GM19455 (cell line): ENCODE measurements around the gene ADGRG3.

Source experiments
- ATAC-seq: cut with Tn5 transposase; IDR thresholded peaks from one replicate; pipeline ENCODE4 v1.9.1; 2021; ENCODE audit not compliant: unreplicated experiment

Gene ADGRG3

GRCh38 chr16:57668263-57668571 lies at the start of gene ADGRG3:
Gene ADGRG3 (plus strand): TSS chr16:57668306. CDS start chr16:57668348, 42 bp downstream.
- no peak for ATAC-seq

- ATAC-seq: no peak
These were observed 48.9 kb upstream of the ADGRG3 start for GRCh38 chr16:57619133-57619605.

DNA sequence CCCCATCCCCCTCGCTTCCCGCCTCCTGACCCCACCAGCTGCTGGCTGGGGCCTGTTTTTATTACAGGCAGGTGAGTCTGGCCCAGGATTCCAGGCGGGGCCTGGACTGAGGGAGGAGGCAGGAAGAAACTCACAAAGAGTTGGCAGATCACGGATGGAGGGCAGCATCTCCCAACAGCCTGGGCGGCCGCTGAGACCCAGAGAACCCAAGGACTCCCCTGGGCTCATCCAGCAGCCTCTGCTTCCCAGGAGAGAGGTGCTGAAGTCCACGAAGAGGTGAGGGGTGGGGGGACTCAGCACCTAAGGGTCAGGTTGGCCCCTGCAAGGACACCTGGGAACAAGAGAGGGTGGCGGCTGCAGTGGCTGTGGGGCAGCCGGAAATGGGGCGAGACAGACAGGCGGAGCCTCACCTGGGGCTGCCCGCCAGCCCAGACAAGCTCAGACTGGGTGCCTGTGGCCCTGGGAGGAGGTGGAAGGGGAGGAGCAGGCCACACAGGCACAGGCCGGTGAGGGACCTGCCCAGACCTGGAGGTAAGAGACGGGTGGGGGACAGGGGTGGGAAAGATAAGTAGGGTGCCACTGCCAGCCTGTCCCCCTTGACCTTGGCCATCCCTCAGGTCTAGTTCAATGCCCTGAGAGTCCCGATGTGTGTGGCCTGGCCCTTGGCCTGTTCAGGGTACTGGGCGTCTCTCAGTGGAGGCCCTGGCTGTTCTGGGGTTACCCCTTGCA lies 48.3 kb upstream of the ADGRG3 start:
- ATAC-seq: no peak

- no peak for ATAC-seq
These were observed 47.5 kb upstream of the ADGRG3 start for GRCh38 chr16:57620335-57621231.

GRCh38 chr16:57621521-57622271 lies 46.4 kb upstream of the ADGRG3 start:
- no peak for ATAC-seq

- ATAC-seq: no peak
These were observed 45.5 kb upstream of the ADGRG3 start for GRCh38 chr16:57622361-57623250.

DNA sequence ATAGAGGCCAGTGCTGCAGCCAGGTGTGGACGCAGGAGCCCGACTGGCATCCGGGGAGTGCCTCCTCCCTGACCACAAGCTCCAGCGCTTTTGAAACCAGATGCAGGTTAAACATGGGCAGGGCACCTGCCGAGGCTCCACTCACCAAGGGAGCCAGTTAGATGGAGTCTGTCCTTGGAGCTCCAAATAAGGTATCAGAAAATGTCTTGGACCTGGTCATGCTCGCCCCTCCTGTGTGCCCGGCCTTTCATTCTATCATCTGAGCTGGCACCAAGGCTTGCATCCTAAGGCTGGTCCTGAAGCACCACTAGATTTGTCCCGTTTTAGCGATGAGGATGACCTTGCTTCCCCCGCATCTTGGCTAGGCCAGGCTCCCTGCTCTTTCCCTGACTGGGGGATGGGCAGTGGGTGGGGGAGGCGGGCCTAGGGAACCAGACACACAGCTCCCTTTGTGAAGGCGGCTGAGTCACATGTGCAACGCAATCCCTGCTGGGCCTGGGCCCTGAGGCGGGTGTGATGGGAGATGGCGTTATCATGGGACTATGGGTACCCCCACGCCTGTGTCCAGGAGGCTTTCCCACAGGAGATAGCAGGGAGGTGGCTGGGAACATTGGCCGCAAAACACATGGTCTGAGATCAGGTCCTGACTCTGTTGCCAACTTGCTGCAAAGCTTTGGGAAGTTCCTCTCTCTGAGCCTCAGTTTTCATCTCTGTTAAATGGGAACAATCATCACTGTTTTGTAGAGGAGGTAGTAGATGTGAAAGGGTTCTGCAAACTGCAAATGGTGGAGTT lies 44.7 kb upstream of the ADGRG3 start:
- no peak for ATAC-seq

DNA sequence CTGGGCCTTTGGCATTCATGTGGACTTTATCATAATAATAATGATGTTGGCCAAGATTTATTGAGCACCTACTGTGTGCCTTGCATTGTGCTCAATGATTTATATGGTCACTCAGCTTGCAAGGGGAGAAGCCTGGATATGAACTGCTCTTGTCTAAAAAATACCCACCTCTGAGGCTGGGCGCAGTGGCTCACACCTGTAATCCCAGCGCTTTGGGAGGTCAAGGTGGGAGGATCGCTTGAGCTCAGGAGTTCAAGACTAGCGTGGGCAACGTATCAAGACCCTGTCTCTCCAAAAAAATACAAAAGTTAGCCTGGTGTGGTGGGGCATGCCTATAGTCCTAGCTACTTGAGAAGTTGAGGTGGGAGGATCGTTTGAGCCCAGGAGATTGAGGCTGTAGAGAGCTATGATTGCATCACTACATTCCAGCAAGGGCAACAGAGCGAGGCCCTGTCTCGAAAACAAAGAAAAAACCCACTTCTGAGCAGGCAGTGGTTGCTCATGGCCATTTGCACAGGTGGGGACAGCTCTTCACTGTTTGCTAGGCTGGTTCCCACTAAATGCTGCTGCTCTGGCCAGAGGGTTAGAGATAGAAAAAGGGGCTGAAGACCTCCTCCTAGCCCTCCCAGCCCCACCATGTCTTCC lies 43.9 kb upstream of the ADGRG3 start:
- ATAC-seq: no peak

DNA sequence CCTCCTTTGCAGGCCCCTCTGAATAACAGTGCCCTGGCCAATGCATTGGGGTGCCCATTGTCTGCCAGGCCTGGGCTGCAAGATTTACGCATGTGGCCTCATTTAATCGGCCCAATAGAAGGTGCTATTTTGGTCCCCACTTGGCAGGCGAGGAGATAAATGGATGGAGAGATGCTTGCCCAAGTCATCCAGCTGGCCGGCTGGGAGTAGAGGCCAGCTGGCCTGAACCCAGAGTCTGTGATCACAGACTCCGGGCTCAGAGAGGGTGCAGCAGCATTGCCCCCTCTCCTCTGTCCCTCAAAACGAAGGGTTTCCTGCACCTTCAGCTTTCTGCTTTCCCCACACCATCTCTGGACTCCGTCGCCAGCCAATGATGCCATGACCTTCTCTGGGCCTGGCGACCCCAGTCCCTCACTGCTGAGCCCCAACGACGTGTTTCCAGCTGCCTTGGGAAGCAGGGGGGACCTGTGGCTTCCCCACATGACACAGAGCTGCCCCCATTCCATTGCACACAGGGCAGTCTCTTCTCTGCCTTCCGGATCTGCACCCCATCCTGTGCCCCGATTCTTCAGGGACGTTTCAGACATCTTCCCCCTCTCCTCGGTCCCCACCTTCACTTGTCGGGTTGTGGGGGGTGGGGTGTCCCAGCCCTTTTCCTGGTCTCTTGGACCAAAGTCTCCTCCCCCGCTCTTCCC lies 43.2 kb upstream of the ADGRG3 start:
- no peak for ATAC-seq

DNA sequence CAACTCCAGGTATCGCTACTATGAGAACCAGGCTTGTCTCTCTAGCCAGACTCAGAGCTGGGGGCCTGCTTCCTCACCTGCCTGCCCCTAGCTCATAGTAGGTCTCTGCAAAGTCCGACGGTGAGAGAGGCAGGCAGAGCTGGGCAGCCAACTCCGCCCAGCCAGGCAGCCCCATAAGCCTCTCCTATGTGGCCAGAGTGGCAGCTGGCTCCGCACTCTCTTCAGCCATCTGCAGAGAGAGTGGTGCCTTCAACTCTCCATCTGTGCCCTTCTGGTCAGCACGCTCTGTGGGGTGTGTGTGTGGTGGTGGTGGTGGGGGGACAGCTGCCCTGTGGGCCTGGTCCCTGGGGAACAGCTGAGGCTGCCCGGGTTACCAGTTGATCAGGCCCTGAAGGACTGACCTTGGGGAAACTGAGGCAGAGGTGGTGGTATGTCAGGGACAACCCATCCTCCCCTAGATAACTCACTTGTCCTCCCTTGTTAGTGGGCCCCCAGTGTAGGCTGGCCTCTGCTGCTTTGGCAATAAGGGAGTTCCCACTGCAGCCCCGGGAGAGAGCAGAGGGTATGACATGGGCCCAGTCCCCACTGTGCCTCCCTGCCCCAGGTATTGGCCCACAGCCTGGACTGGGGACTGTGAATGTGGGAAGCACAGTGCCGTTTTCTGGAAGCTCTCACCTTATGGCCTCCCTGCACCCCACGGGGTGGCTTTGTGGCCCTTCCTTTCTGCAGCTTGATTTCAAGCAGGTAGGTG lies 41.5 kb upstream of the ADGRG3 start:
- no peak for ATAC-seq

- ATAC-seq: no peak
These were observed 40.8 kb upstream of the ADGRG3 start for GRCh38 chr16:57627184-57627871.

GRCh38 chr16:57628008-57628781 lies 39.9 kb upstream of the ADGRG3 start, which contains the start of gene ADGRG1:
Gene ADGRG1 (plus strand): TSS chr16:57628630. CDS start chr16:57650288, 21,658 bp downstream.
- no peak for ATAC-seq

DNA sequence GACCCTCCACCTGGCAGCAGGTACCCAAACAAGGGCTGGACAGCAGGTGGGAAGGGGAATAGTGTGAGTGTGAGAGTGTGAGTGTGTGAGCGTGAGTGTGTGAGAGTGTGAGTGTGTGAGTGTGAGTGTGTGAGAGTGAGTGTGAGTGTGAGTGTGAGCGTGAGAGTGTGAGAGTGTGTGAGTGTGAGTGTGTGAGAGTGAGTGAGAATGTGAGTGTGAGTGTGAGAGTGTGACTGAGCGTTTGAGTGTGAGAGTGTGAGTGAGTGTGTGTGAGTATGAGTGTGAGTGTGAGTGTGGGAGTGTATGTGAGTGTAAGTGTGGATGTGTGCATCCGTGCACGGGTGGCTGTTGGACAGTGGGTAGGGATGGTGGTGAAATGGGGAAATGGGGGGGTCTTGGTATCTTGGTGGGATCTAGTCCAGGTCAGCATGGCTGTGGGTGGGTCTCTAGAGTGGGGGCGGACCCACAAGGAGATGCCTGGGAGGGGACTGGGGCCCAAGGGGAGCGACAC lies 39.3 kb upstream of the ADGRG3 start:
- ATAC-seq: no peak

GRCh38 chr16:57629516-57630406 lies 38.3 kb upstream of the ADGRG3 start:
- no peak for ATAC-seq

DNA sequence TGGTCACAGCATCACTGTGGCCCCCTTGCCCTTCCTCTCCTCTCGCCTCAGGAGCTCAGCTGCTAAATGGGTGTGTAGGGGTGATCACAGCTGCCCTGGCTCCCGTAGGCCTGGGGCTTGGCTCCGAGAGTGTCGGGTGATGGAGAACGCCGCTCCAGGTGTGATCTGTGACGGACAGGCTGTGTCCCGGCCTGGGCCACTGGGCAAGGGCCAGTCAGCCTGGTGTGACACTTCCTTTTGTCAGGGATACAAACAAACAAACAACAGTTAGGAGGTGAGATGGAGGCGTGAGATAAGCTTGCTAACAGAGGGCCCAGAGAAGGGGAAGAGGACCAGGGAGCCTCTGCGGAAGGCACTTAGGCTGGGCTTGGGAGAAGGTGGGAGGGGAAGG lies 37.7 kb upstream of the ADGRG3 start:
- no peak for ATAC-seq
